Stimulated activated CD4-positive, alpha-beta T cell treated with anti-CD3 and anti-CD28 coated beads, Interleukin-12 subunit alpha, Interleukin-12 subunit beta, amount 100 ng/mL, for 24 hours (primary cell): ENCODE measurements around the gene KRT4.
"Not testable (repeated sequence)": the region's sequence is repeated elsewhere in the genome, so short reads cannot be mapped to it uniquely, and the experiment has no call there.

Source experiments
- DNase-seq, 2 experiments: peaks; one replicate each; pipeline ENCODE4 v3.0.0-alpha.2; 2020; ENCODE audit warnings: low read depth in 2 of 2

Gene KRT4

DNA sequence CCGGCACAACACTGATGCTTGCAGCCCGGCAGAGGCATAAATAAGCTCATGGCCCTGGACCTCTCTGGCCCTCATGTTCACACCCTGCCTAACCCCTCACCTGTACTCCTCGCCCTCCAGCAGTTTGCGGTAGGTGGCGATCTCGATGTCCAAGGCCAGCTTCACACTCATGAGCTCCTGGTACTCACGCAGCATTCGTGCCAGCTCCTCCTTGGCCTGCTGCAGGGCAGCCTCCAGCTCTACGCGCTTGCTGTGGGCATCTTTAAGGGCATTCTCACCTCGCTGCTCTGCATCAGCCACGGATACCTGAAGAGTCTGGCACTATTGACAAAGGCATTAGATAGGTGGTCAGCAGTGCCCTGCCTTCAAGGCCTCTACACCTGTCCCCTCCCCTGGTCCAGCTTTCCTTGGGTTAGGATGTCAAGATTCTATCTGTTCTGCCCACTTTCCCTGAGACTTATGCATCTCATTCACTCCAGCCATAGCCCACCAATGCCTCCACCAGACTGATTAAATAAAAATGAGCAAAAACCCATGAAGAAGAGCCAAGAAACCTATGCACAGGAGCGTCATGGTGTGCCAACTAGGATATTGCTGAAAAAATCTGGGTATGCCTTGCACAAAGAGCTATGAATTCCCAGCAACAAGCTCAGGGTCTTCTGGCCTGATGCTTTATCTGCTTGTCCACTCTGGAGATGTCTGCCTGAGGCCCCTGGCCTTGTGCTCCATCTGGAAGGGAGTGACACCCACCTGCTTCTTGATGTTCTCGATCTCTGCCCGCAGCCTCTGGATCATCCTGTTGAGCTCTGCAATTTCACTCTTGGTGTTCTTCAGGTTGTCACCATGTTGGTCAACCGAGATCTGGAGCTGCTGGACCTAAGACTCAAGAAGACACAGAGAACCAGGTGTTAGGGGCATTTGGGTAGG is 6.1 kb downstream of the KRT4 start:
- no peak for DNase-seq

DNA sequence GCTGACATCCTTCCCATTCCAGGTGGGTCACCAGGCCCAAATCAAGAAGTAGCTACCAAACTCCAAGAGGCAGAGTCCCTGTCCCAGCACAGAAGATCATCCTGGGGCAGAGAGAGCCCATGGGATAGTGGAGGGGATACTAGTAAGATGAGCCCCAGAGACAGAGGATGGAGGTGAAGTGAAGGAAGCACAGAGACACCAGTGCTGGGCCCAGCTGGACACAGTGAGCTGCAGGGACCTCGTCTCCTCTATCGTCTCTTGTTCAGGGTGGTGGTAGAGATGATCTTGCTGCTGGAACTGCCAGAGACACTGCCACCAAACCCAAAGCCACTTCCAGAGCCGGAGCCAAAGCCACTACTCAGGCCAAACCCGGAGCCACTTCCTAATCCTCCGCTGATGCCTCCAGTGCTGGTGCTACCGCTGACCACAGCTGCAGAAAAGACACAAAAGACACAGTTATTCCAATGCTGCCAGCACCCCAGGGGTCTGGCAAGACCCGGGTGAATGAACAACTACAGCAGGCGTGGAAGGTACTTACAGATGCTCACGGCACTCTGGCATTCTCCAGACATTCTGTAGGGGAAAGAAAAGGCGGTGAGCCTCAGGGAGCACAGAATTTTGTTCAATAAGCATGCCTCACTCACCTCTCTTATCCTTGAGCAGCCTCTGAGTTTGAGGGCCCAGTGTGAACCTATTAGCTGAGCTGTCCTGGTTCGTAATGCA is 6.9 kb downstream of the KRT4 start:
- DNase-seq = no peak

DNA sequence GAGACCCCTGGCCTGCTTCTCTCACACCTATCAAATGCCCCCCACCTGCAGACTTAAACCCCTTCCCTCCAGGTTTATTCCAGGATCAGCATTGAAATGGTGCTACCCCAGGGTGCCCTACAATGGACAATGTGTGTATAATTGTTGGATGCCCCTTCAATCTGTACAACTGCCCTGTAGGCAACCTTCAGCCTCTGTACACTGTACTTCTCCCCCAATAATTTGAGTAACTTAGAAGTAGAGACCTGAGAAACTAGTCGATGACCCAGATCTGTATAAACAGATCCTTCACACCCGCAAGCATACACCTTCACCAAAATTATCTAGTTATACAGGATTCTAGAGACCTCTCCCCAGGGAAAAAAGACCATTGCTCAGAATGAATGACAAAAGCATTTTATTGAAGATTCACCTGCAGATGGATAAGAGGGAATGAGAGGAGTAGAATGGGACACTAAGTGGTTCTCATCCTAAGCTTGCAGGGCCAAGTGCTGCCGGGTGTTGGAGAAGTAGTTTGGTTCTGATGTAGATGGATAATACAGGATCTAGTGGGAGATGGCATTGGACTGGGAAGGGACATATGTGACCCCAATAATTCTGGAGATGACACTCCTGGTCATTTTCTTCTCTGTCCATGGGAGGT is 7.6 kb downstream of the KRT4 start:
- no peak for DNase-seq

- no peak for DNase-seq
Observed at GRCh38 chr12:52805739-52806138, 8.2 kb downstream of the KRT4 start.

- DNase-seq = no peak
Observed at GRCh38 chr12:52805000-52805399, 8.9 kb downstream of the KRT4 start.

GRCh38 chr12:52802442-52802841 is 11.5 kb downstream of the KRT4 start:
- DNase-seq = no peak

- no peak for DNase-seq
Observed at GRCh38 chr12:52801773-52802172, 12.1 kb downstream of the KRT4 start.

DNA sequence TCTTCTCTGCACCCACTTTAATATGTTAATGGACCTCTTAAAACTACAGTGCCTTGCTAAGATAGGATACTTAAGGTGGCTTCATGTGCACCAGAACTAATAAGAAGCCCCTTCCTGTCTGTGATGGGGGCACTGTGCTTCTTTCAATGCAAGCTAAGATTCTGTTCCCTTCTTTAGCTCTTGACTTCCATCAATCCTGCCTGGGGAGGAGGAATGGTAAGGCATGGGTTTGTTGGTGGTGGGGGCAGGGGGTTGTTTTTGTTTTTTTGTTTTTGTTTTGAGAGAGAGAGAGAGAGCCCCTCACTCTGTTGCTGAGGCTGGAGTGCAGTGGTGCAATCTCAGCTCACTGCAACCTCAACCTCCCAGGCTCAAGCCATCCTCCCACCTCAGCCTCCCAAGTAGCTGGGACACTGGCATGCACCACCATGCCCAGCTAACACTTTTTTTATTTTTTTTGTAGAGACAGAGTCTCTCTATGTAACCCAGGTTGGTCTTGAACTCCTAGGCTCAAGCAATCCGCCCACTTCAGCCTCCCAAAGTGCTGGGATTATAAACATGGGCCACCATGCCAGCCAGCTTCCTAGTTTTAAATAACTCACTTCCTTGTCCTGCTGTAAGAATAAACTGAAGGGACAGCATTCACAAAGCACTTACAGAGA is 13.5 kb downstream of the KRT4 start:
- DNase-seq = no peak

- no peak for DNase-seq
Observed at GRCh38 chr12:52799505-52800211, 14.3 kb downstream of the KRT4 start.

DNA sequence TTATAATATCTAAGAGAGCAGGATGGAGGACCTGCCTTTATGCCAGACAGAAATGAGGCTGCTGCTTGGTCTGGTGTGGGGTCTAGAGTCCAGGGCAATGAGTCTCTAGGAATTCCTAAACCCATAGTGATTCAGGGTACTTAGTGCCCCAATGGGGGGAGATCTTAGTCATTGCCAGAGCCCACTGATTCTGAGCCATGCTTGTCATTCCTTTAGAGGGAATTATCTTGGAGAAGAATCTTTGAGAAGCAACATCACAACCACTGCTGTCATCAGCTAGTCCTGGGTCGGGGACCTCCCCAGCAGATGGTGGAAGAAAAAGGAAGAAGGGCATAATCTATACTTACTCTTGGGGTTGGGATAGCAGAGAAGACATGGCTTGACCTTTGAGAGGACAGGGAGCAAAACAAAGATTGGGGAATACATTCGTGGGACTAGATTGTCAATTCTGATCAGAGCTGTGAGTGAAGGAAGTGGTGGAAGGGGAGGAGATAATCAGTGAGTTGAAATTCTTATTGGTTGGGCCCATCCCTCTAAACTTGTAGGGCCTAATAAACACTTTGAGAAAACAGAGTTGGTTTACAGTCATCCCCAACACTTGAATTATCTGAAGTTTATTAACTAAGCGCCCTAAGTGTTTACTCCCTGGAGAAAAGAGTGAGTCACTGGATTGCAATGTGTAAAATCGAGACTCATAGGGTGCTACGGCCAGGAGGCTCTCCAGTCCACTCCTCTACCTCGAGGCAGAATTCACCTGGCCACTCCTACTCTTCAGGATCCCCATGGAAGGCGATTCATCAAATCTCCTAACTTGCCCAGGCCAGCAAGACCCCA is 15.0 kb downstream of the KRT4 start:
- DNase-seq = no peak

- DNase-seq = no peak
Observed at GRCh38 chr12:52798003-52798670, 15.8 kb downstream of the KRT4 start.

DNA sequence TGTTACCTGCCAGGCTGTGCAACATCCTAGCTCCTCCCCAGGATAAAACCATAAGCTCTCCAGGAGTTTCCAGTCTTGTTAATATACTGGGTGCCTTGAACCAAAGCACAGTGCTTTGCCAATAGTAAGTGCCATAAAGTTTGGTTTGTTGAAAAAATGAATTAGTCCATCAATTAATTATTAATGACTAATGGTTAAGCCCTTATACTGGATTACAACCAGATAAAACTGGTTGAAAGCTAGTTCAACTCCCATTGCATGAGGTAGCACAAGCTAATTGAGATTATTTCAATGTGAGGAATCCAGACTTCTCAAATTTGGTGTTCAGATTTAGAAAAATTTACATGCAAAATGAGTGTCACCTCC is 16.4 kb downstream of the KRT4 start:
- DNase-seq = no peak

DNA sequence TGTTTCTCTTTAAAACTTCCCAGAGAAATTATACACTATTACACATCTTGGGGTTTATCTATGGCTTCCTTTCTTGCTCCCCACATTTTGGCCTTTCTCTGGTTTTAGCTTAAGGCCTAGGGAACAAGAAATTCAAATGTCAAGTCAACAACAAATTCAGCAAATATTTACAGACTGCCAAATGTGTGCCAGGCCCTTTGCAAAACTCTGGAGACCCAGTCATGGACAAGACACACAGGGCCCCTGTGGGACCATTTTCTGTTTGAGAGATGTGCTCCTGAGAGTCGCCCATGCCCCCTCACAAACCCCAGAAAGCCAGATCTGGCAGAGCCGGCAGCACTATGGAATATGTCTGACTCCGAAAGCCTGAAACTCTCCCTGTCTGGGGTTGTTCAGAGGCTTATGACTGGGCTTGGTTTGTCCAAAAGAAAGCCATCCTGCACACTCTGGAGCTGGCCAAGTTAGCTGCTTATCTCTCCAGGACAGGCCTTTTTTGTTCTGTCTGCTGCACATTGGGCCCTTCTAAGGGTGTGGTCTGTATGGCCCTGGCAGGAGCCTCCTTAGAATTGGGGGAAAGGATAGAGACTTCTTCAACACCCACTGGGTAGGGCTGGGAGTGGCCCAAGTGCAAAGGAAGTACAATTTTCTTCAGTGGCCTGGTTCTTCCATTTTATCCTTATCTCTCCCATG is 16.9 kb downstream of the KRT4 start:
- DNase-seq = no peak

DNA sequence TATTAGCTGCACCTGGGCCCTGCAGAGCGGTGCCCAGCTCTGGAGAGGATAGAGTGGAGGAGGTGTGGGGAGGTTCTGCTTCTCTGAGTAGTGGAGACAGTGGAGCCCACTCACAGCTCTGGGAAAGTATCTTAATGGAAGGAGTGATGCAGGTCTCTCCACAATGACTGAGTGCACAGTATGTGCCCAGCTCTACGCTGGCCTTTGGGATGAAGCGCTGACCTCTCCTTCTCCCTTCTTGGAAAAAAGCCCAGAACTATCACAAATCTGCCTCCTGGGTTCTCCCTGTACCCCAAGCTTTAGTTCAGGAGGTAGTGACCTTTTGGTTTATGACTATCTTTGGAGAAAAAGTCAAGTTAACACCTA is 17.5 kb downstream of the KRT4 start:
- no peak for DNase-seq

DNA sequence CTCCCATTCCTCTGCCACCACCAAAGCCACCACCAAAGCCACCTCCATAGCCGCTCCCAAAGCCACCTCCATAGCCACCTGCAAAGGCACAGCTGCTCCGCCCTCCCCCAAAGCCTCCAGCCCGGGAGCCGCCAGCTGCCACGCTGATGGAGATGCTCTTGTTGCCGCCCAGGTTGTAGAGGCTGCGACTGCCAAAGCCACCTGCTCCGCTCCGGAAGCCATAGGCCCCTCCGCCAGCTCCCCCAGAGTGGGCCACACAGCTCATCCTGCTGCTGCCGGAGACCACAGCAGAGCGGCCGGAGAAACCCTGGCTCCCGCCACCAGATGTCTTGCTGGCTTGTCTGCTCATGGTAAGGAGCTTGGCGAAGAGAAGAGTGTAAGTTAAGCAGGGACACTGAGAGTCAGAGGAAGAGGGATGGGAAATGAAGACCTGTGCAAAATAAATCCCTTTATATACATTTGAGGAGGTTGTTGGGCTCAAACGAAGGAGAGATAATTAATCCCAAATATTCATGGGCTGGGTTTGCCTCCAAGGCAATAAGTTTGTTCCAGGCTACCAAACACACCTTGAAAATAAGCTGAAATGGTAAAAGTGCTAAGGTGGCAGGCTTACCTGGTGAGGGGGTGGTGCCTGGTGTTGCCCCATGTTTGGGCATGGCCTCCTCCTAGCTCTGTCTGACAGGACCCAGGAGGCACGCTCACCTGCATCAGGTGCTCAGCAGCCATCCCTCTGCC is 18.1 kb downstream of the KRT4 start, which contains the start of gene KRT3:
TSS of gene KRT3 (minus strand) at position 424 of the 735 bp plus-strand sequence. CDS start at position 349, 75 bp downstream.
- DNase-seq = no peak

- DNase-seq = not testable (repeated sequence)
Observed at GRCh38 chr12:52795332-52795674, 18.6 kb downstream of the KRT4 start.

DNA sequence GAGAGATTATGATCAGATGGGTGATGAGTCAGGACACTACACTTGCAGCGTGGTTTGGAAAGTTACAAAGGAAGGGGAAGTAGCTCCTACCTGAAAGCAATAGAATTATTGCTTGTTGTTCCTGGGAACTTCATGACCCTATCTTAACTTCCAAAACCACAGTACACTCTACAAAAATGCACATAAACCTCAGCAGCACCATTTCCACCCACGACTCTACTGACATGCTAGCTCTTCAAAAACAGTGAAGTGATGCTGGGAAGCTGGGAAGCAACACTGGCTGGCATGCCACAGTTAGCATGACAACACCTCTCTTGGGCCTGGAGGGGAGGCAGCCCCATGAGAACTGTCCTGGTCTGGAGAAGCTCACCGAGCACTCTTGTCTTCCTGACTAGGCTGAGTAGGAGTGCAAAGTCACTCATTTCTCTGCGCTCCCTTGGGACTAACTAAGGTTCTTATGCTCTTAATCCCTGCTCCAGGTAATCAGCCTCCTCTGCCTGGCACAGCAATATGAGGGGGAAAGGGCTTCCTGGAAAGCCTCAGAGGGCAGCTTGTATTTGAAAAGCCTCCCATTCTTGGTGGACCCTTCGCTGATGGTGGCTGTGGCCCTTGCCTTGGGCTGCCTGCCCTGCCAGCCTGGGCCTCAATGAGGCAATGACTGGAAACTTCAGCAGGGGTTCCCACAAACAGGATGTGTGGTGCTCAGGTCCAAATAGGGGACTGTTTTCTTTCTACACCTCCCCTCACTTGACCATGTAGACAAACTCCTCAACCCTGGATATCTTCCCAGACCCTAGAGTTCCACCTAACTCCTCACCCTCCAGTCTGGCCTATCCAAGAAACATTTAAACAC is 19.2 kb downstream of the KRT4 start:
- DNase-seq = no peak
